Activated CD8-positive, alpha-beta T cell treated with anti-CD3 and anti-CD28 coated beads for 36 hours (primary cell): ENCODE data around the gene AMZ2. TPM values are rescaled to one million over a fixed set of nuclear protein-coding genes. Genes with fewer than 3 reads are reported as not detected.
"Not testable (repeated sequence)": the region's sequence is repeated elsewhere in the genome, so short reads cannot be mapped to it uniquely, and the experiment has no call there.

Experiments used
- ATAC-seq: fragments of 200-7000 bp; cut with Tn5 transposase; one replicate; pipeline ENCODE4 v1.10.0; 2021; ENCODE audit warnings: mild to moderate bottlenecking, moderate library complexity
- CTCF ChIA-PET: fragments of 350-600 bp; sonication (Branson Sonifier 250); formaldehyde crosslinking; loops from one replicate; lab custom pipeline; 2021; ENCODE audit warnings: antibody characterized with exemption; lab: Charles Lee
- POLR2A ChIA-PET: fragments of 350-600 bp; sonication (Branson Sonifier 250); formaldehyde crosslinking; loops from one replicate; lab custom pipeline; 2021; ENCODE audit warnings: antibody characterized with exemption; lab: Charles Lee
- DNase-seq: peaks from one replicate; pipeline ENCODE4 v3.0.0-alpha.2; 2020
- H3K27ac Mint-ChIP-seq: one replicate; pipeline ENCODE4 v1.8.0; 2021; ENCODE audit warnings: mild to moderate bottlenecking, mixed read lengths
- H3K27me3 Mint-ChIP-seq: one replicate; pipeline ENCODE4 v1.8.0; 2021; ENCODE audit warnings: mixed read lengths
- H3K36me3 Mint-ChIP-seq: one replicate; pipeline ENCODE4 v1.8.0; 2021; ENCODE audit warnings: low read depth, mixed read lengths
- H3K4me1 Mint-ChIP-seq: one replicate; pipeline ENCODE4 v1.8.0; 2021; ENCODE audit warnings: low read depth, mixed read lengths
- H3K4me3 Mint-ChIP-seq: one replicate; pipeline ENCODE4 v1.8.0; 2021; ENCODE audit warnings: mild to moderate bottlenecking, moderate library complexity, mixed read lengths
- H3K9me3 Mint-ChIP-seq: one replicate; pipeline ENCODE4 v1.8.0; 2021; ENCODE audit warnings: mixed read lengths
- CTCF ChIP-seq: fragments of 200-600 bp; IDR thresholded peaks from one replicate; pipeline ENCODE4 v1.8.0; 2022; ENCODE audit warnings: antibody characterized with exemption, mild to moderate bottlenecking
- intact Hi-C: fragments of 100-400 bp; cut with micrococcal nuclease; formaldehyde crosslinking; loops from one replicate; pipeline ENCODE4 v1.10.0; 2022
- total RNA-seq, 2 experiments: library from RNA; stranded (reverse); gene quantifications; one replicate each; pipeline ENCODE4 v1.2.3, GENCODE V29; 2021

The AMZ2 gene
- total RNA-seq, result 100 to 1,000 TPM; 132 to 141 TPM

GRCh38 chr17:68247445-68248198 is at the start of gene AMZ2:
Gene AMZ2, plus strand, starts transcription at chr17:68248043. Its CDS starts 2,145 bp downstream, at chr17:68250188.
- Mint-ChIP-seq H3K9me3 (no peaks in the 10 kb centered on the region), H3K36me3 (peaks cover 37% of the 10 kb centered on the region), H3K27ac (peak within 1 kb of the TSS; percentile 98), H3K27me3 (no peaks in the 10 kb centered on the region), H3K4me3 (peak within 1 kb of the TSS; percentile 87), H3K4me1 (peaks cover 42% of the 10 kb centered on the region)
- intact Hi-C loops, result loop anchor here (5.0 kb wide), 2 partner anchors 40 to 65 kb away; no protein-coding TSS in a partner anchor
- TF ChIP-seq CTCF, result no peak
- POLR2A ChIA-PET, result interaction anchor here (0.5 to 4.4 kb wide), 18 partner anchors 8 to 215 kb away, joined by 3 to 63 read pairs (median 4); partner anchors contain the start of genes ARSG, SLC16A6 and WIPI1
- peak; percentile 95 for DNase-seq
- peak; percentile 88 for ATAC-seq
- CTCF ChIA-PET, result interaction anchor here (1.0 to 3.2 kb wide), 12 partner anchors 9 to 214 kb away, joined by 3 to 20 read pairs (median 8); no protein-coding TSS in a partner anchor

GRCh38 chr17:68198931-68199836 is 48.7 kb upstream of the AMZ2 start:
- DNase-seq, result peak; percentile 53
- peak; percentile 45 for ATAC-seq
- H3K36me3 Mint-ChIP-seq, result no peaks in the 10 kb centered on the region
- H3K4me1 Mint-ChIP-seq, result peaks cover 38% of the 10 kb centered on the region
- CTCF ChIA-PET, result interaction anchor here (1.1 to 5.3 kb wide), 15 partner anchors 15 to 264 kb away, joined by 3 to 73 read pairs (median 9); partner anchors contain the start of genes AMZ2 and ARSG
- peak overlapping the region; percentile 75 for H3K4me3 Mint-ChIP-seq
- intact Hi-C loops, result no loop called here
- POLR2A ChIA-PET, result interaction anchor here (0.9 to 7.1 kb wide), 5 partner anchors 16 to 263 kb away, joined by 3 to 77 read pairs (median 6); no protein-coding TSS in a partner anchor
- H3K27me3 Mint-ChIP-seq, result peaks cover 39% of the 10 kb centered on the region
- no peak for TF ChIP-seq CTCF
- no peak overlapping the region for H3K27ac Mint-ChIP-seq
- no peaks in the 10 kb centered on the region for H3K9me3 Mint-ChIP-seq

- Mint-ChIP-seq H3K36me3 (no peaks in the 10 kb centered on the region), H3K27ac (no peak overlapping the region), H3K4me3 (peak overlapping the region; percentile 75), H3K27me3 (peaks cover 39% of the 10 kb centered on the region), H3K4me1 (peaks cover 39% of the 10 kb centered on the region), H3K9me3 (no peaks in the 10 kb centered on the region)
- DNase-seq (no peak), ATAC-seq (no peak)
- ChIA-PET CTCF (interaction anchor here (0.6 to 5.3 kb wide), 24 partner anchors 9 to 266 kb away, joined by 3 to 73 read pairs (median 4); partner anchors contain the start of genes AMZ2, ARSG and WIPI1), POLR2A (interaction anchor here (0.9 to 7.1 kb wide), 7 partner anchors 16 to 262 kb away, joined by 3 to 77 read pairs (median 6); partner anchors contain the start of gene AMZ2)
- intact Hi-C loops, result loop anchor here (5.0 kb wide), 1 partner anchor 33 kb away; no protein-coding TSS in a partner anchor
- TF ChIP-seq CTCF, result no peak
These were observed 47.8 kb upstream of the AMZ2 start for GRCh38 chr17:68199837-68200688.

- ATAC-seq (peak; percentile 55), DNase-seq (peak; percentile 84)
- Mint-ChIP-seq H3K36me3 (no peaks in the 10 kb centered on the region), H3K4me3 (peak overlapping the region; percentile 75), H3K27ac (no peak overlapping the region), H3K9me3 (no peaks in the 10 kb centered on the region), H3K27me3 (peaks cover 31% of the 10 kb centered on the region), H3K4me1 (peaks cover 34% of the 10 kb centered on the region)
- peak; percentile 93 for TF ChIP-seq CTCF
- POLR2A ChIA-PET, result interaction anchor here (0.6 to 7.1 kb wide), 5 partner anchors 17 to 269 kb away, joined by 3 to 77 read pairs (median 7); partner anchors contain the start of gene AMZ2
- intact Hi-C loops, result loop anchor here (5.0 kb wide), 1 partner anchor 34 kb away; no protein-coding TSS in a partner anchor
- CTCF ChIA-PET, result interaction anchor here (0.6 to 5.3 kb wide), 27 partner anchors 8 to 265 kb away, joined by 3 to 73 read pairs (median 5); partner anchors contain the start of genes AMZ2, ARSG, KPNA2 and WIPI1
These were observed 47.0 kb upstream of the AMZ2 start for GRCh38 chr17:68200689-68201417.

GRCh38 chr17:68201418-68201771 is 46.4 kb upstream of the AMZ2 start:
- not testable (repeated sequence) for H3K4me3 Mint-ChIP-seq

GRCh38 chr17:68202321-68202720 is 45.5 kb upstream of the AMZ2 start:
- H3K9me3 Mint-ChIP-seq, POLR2A ChIA-PET, H3K27ac Mint-ChIP-seq, H3K4me3 Mint-ChIP-seq, DNase-seq, H3K36me3 Mint-ChIP-seq, ATAC-seq: not testable (repeated sequence)
- H3K4me1 Mint-ChIP-seq, result peaks cover 41% of the 10 kb centered on the region
- CTCF ChIA-PET, result interaction anchor here (0.7 to 5.3 kb wide), 7 partner anchors 18 to 260 kb away, joined by 3 to 73 read pairs (median 22); no protein-coding TSS in a partner anchor
- peaks cover 30% of the 10 kb centered on the region for H3K27me3 Mint-ChIP-seq
- intact Hi-C loops, result loop anchor here (5.0 kb wide), 1 partner anchor 35 kb away; no protein-coding TSS in a partner anchor

More at GRCh38 chr17:68201418-68201771, 46.4 kb upstream of the AMZ2 start:
- not testable (repeated sequence) for DNase-seq, H3K9me3 Mint-ChIP-seq, ATAC-seq, H3K36me3 Mint-ChIP-seq, H3K27ac Mint-ChIP-seq
- peaks cover 30% of the 10 kb centered on the region for H3K27me3 Mint-ChIP-seq
- ChIA-PET CTCF (interaction anchor here (0.6 to 5.3 kb wide), 24 partner anchors 9 to 262 kb away, joined by 3 to 73 read pairs (median 5); partner anchors contain the start of genes AMZ2, ARSG and KPNA2), POLR2A (interaction anchor here (0.6 to 7.1 kb wide), 5 partner anchors 18 to 270 kb away, joined by 3 to 77 read pairs (median 3); partner anchors contain the start of gene AMZ2)
- intact Hi-C loops, result loop anchor here (5.0 kb wide), 1 partner anchor 34 kb away; no protein-coding TSS in a partner anchor
- H3K4me1 Mint-ChIP-seq, result peaks cover 35% of the 10 kb centered on the region
